ENCODE measurements around the gene PTGES2. TPM values are rescaled to one million over a fixed set of nuclear protein-coding genes. Genes with fewer than 3 reads are reported as not detected.

The PTGES2 gene
- total RNA-seq: 60.4 and 61.5 TPM in 2 replicates
- long read RNA-seq: 0 reads

- peak; percentile 63 for DNase-seq (ENCODE audit: low spot score, unreplicated experiment)
Observed at GRCh38 chr9:128127568-128127989, at the start of gene PTGES2. Gene PTGES2, minus strand, starts transcription at chr9:128127729. Its CDS starts 12 bp downstream, at chr9:128127717.

GRCh38 chr9:128175726-128176125 lies 48.2 kb upstream of the PTGES2 start:
- Mint-ChIP-seq H3K27ac (no peak overlapping the region), H3K4me1 (ENCODE audit: low read depth) (no peaks in the 10 kb centered on the region), H3K36me3 (ENCODE audit: insufficient read depth) (peaks cover 27% of the 10 kb centered on the region), H3K9me3 (ENCODE audit: low read depth) (no peaks in the 10 kb centered on the region), H3K4me3 (ENCODE audit: low read depth) (no peak overlapping the region), H3K27me3 (no peaks in the 10 kb centered on the region)
- TF ChIP-seq CTCF (IDR thresholded peaks at IDR 0.05; ENCODE audit: unreplicated experiment): no peak
- no peak for DNase-seq (ENCODE audit: low spot score, unreplicated experiment)

More at GRCh38 chr9:128127568-128127989, at the start of gene PTGES2:
- peaks cover 3% of the 10 kb centered on the region for H3K27me3 Mint-ChIP-seq
- peak within 1 kb of the TSS; percentile 98 for H3K4me3 Mint-ChIP-seq (ENCODE audit: low read depth)
- TF ChIP-seq CTCF (IDR thresholded peaks at IDR 0.05; ENCODE audit: unreplicated experiment): no peak
- peaks cover 5% of the 10 kb centered on the region for H3K9me3 Mint-ChIP-seq (ENCODE audit: low read depth)
- H3K27ac Mint-ChIP-seq: peak within 1 kb of the TSS; percentile 99
- peaks cover 4% of the 10 kb centered on the region for H3K36me3 Mint-ChIP-seq (ENCODE audit: insufficient read depth)
- peaks cover 15% of the 10 kb centered on the region for H3K4me1 Mint-ChIP-seq (ENCODE audit: low read depth)

- no peak overlapping the region for H3K4me3 Mint-ChIP-seq (ENCODE audit: low read depth)
- no peaks in the 10 kb centered on the region for H3K27me3 Mint-ChIP-seq
- no peaks in the 10 kb centered on the region for H3K9me3 Mint-ChIP-seq (ENCODE audit: low read depth)
- DNase-seq (ENCODE audit: low spot score, unreplicated experiment): no peak
- no peak for TF ChIP-seq CTCF (IDR thresholded peaks at IDR 0.05; ENCODE audit: unreplicated experiment)
- H3K4me1 Mint-ChIP-seq (ENCODE audit: low read depth): no peaks in the 10 kb centered on the region
- H3K27ac Mint-ChIP-seq: no peak overlapping the region
- peaks cover 25% of the 10 kb centered on the region for H3K36me3 Mint-ChIP-seq (ENCODE audit: insufficient read depth)
Observed at GRCh38 chr9:128175102-128175563, 47.6 kb upstream of the PTGES2 start.

GRCh38 chr9:128174062-128174461 lies 46.5 kb upstream of the PTGES2 start:
- peaks cover 16% of the 10 kb centered on the region for H3K36me3 Mint-ChIP-seq (ENCODE audit: insufficient read depth)
- no peaks in the 10 kb centered on the region for H3K4me1 Mint-ChIP-seq (ENCODE audit: low read depth)
- no peak for TF ChIP-seq CTCF (IDR thresholded peaks at IDR 0.05; ENCODE audit: unreplicated experiment)
- no peak overlapping the region for H3K27ac Mint-ChIP-seq
- H3K27me3 Mint-ChIP-seq: no peaks in the 10 kb centered on the region
- H3K4me3 Mint-ChIP-seq (ENCODE audit: low read depth): no peak overlapping the region
- DNase-seq (ENCODE audit: low spot score, unreplicated experiment): no peak
- no peaks in the 10 kb centered on the region for H3K9me3 Mint-ChIP-seq (ENCODE audit: low read depth)

GRCh38 chr9:128169925-128170324 lies 42.4 kb upstream of the PTGES2 start:
- peaks cover 15% of the 10 kb centered on the region for H3K36me3 Mint-ChIP-seq (ENCODE audit: insufficient read depth)
- H3K4me3 Mint-ChIP-seq (ENCODE audit: low read depth): no peak overlapping the region
- no peak for DNase-seq (ENCODE audit: low spot score, unreplicated experiment)
- no peaks in the 10 kb centered on the region for H3K27me3 Mint-ChIP-seq
- no peaks in the 10 kb centered on the region for H3K4me1 Mint-ChIP-seq (ENCODE audit: low read depth)
- TF ChIP-seq CTCF (IDR thresholded peaks at IDR 0.05; ENCODE audit: unreplicated experiment): no peak
- no peaks in the 10 kb centered on the region for H3K9me3 Mint-ChIP-seq (ENCODE audit: low read depth)
- H3K27ac Mint-ChIP-seq: no peak overlapping the region

Data from progenitor cell of endocrine pancreas (in vitro differentiated cells).